GM12878 (cell line): ENCODE data around the gene CNNM2. TPM values are rescaled to one million over a fixed set of nuclear protein-coding genes. Genes with fewer than 3 reads are reported as not detected.

Experiments used
- ATAC-seq: fragments of 200-7000 bp; cut with Tn5 transposase; 3 replicates; pipeline ENCODE4 v1.9.1; 2020; ENCODE audit warnings: mild to moderate bottlenecking, moderate library complexity
- BruUV-seq: library from RNA; stranded (reverse); fragments of 400-500 nt; replicated peaks from 2 replicates; lab custom pipeline; 2021; lab: Mats Ljungman, UMichigan
- CTCF ChIA-PET: fragments of 300-600 bp; sonication (Branson Sonifier 250); formaldehyde crosslinking; extraction: SDS; loops from one replicate; lab custom pipeline; 2021; ENCODE audit warnings: inconsistent platforms; lab: Yijun Ruan, JAX
- POLR2A ChIA-PET: fragments of 350-600 bp; formaldehyde crosslinking; extraction: SDS; loops from one replicate; lab custom pipeline; 2021; ENCODE audit warnings: inconsistent platforms; lab: Charles Lee
- RAD21 ChIA-PET: fragments of 300-600 bp; sonication (Branson Sonifier 250); formaldehyde crosslinking; loops from one replicate; lab custom pipeline; 2023; ENCODE audit warnings: antibody characterized with exemption; ENCODE audit not compliant: unreplicated experiment; lab: Charles Lee
- SMC1A ChIA-PET: fragments of 300-600 bp; sonication (Branson Sonifier 250); formaldehyde crosslinking; loops from one replicate; lab custom pipeline; 2023; ENCODE audit not compliant: unreplicated experiment, uncharacterized antibody; lab: Charles Lee
- DNase-seq: peaks from one replicate; pipeline ENCODE4 v3.0.0-alpha.2; 2011; ENCODE audit warnings: low read depth, low spot score
- FAIRE-seq: peaks from 3 replicates; lab custom pipeline; 2011; peaks lifted over from hg19 to GRCh38; lab: Jason Lieb, UNC
- H2AFZ ChIP-seq: 2 replicates; pipeline ENCODE4 v1.6.0; 2011; ENCODE audit warnings: low read depth, low read length, control low read depth; ENCODE audit not compliant: control insufficient read depth
- H3K27ac ChIP-seq: 2 replicates; pipeline ENCODE4 v1.5.1; 2011; ENCODE audit warnings: control low read depth; ENCODE audit not compliant: control insufficient read depth, insufficient read depth
- H3K27me3 ChIP-seq, 2 experiments: replicated peaks in 1 of 2; 2 replicates each; pipeline versions ENCODE4 v1.6.0 to v1.6.1; 2011; ENCODE audit warnings: low read length in 1 of 2; ENCODE audit not compliant: control insufficient read depth in 2 of 2, insufficient read depth in 2 of 2
- H3K36me3 ChIP-seq, 2 experiments: 2 replicates each; pipeline ENCODE4 v1.5.1; 2011; ENCODE audit warnings: low read length in 1 of 2; ENCODE audit not compliant: control insufficient read depth in 2 of 2, insufficient read depth in 2 of 2
- H3K4me1 ChIP-seq: 2 replicates; pipeline ENCODE4 v1.6.1; 2011; ENCODE audit warnings: mild to moderate bottlenecking, low read length, moderate library complexity, mixed read lengths; ENCODE audit not compliant: control insufficient read depth, insufficient read depth
- H3K4me2 ChIP-seq: 2 replicates; pipeline ENCODE4 v1.6.0; 2011; ENCODE audit warnings: control low read depth; ENCODE audit not compliant: control insufficient read depth, insufficient read depth
- H3K4me3 ChIP-seq: fragments of 200-600 bp; sonication (generic); 2 replicates; pipeline ENCODE4 v1.5.1; 2016
- H3K79me2 ChIP-seq: 2 replicates; pipeline ENCODE4 v1.6.0; 2011; ENCODE audit warnings: low read length; ENCODE audit not compliant: control insufficient read depth, insufficient read depth
- H3K9ac ChIP-seq: 2 replicates; pipeline ENCODE4 v1.8.0; 2011; ENCODE audit warnings: low read length, control low read depth, mixed read lengths; ENCODE audit not compliant: control insufficient read depth, insufficient read depth
- H3K9me3 ChIP-seq: replicated peaks from 3 replicates; pipeline ENCODE4 v1.5.1; 2011; ENCODE audit warnings: mild to moderate bottlenecking, low read length; ENCODE audit not compliant: control insufficient read depth, insufficient read depth
- H4K20me1 ChIP-seq: 2 replicates; pipeline ENCODE4 v1.6.0; 2011; ENCODE audit not compliant: control insufficient read depth, insufficient read depth
- CBX5 ChIP-seq: sonication (generic); IDR thresholded peaks from 2 replicates; pipeline ENCODE4 v1.6.1; 2016; ENCODE audit warnings: low read depth, moderate library complexity, mild to moderate bottlenecking, inconsistent platforms
- CEBPB ChIP-seq, 2 experiments: fragments of 150-350 bp in 1 of 2; IDR thresholded peaks; 2 replicates each; pipeline ENCODE4 v1.6.1; 2012 to 2014; ENCODE audit warnings: low read depth in 2 of 2, low read length in 2 of 2, borderline replicate concordance in 1 of 2, inconsistent platforms in 1 of 2
- CHD1 ChIP-seq: IDR thresholded peaks from 2 replicates; pipeline ENCODE4 v1.6.1; 2012; ENCODE audit warnings: low read depth, low read length, improper control_type of control experiment
- EED ChIP-seq: sonication (generic); IDR thresholded peaks from 2 replicates; pipeline ENCODE4 v1.6.1; 2016; ENCODE audit warnings: antibody characterized with exemption, low read depth
- IRF4 ChIP-seq: IDR thresholded peaks from 2 replicates; pipeline ENCODE4 v1.6.1; 2011; ENCODE audit warnings: low read depth, low read length
- MEF2A ChIP-seq: IDR thresholded peaks from 2 replicates; pipeline ENCODE4 v1.6.1; 2011; ENCODE audit warnings: low read depth, mild to moderate bottlenecking, low read length, moderate library complexity; ENCODE audit not compliant: insufficient read depth
- MYB ChIP-seq: fragments of 150-350 bp; IDR thresholded peaks from 2 replicates; pipeline ENCODE4 v1.6.1; 2014; ENCODE audit warnings: mild to moderate bottlenecking, low read depth, low read length, borderline replicate concordance
- NKRF ChIP-seq: fragments of 450-650 bp; conservative IDR thresholded peaks from 2 replicates; pipeline ENCODE4 v1.6.1; 2017; ENCODE audit warnings: mild to moderate bottlenecking, moderate library complexity
- RELB ChIP-seq: fragments of 450-650 bp; IDR thresholded peaks from 2 replicates; pipeline ENCODE4 v1.6.1; 2017; ENCODE audit warnings: low read depth, mild to moderate bottlenecking, moderate library complexity
- SMAD5 ChIP-seq: IDR thresholded peaks from 2 replicates; pipeline ENCODE4 v1.6.1; 2016; ENCODE audit warnings: antibody characterized with exemption, low read depth
- SP1 ChIP-seq: IDR thresholded peaks from one replicate; pipeline ENCODE4 v1.6.1; 2011; ENCODE audit warnings: low read depth, low read length
- SREBF1 ChIP-seq: IDR thresholded peaks from 2 replicates; pipeline ENCODE4 v1.6.1; 2012; ENCODE audit warnings: mild to moderate bottlenecking, low read length
- SUZ12 ChIP-seq: fragments of 200-600 bp; sonication (generic); IDR thresholded peaks from one replicate; pipeline ENCODE4 v1.6.1; 2018; ENCODE audit warnings: antibody characterized with exemption, mild to moderate bottlenecking; ENCODE audit not compliant: unreplicated experiment
- TCF7 ChIP-seq: IDR thresholded peaks from 2 replicates; pipeline ENCODE4 v1.6.1; 2014; ENCODE audit warnings: antibody characterized with exemption, borderline replicate concordance
- USF2 ChIP-seq: IDR thresholded peaks from 2 replicates; pipeline ENCODE4 v1.6.1; 2011; ENCODE audit warnings: low read depth, low read length, improper control_type of control experiment, borderline replicate concordance
- ZBTB4 ChIP-seq: fragments of 450-650 bp; formaldehyde crosslinking; IDR thresholded peaks from 2 replicates; pipeline ENCODE4 v1.4.0; 2022; ENCODE audit warnings: mild to moderate bottlenecking, moderate library complexity
- ZNF274 ChIP-seq: IDR thresholded peaks from one replicate; pipeline ENCODE4 v1.8.0; 2011; ENCODE audit not compliant: insufficient read length, insufficient read depth
- WGBS: methylation state at CpG from one replicate; pipeline ENCODE4 v1.1.6; 2016; ENCODE audit warnings: low lambda C conversion rate; ENCODE audit not compliant: insufficient replicate concordance, insufficient coverage; ENCODE audit errors: missing lambda C conversion rate; 5-methylcytosine and 5-hydroxymethylcytosine counted together
- in situ Hi-C: fragments of 300-500 bp; cut with MboI; formaldehyde crosslinking; loops from 9 replicates; pipeline ENCODE4 v1.14.3; 2018; ENCODE audit warnings: mixed read lengths
- intact Hi-C: fragments of 100-400 bp; cut with micrococcal nuclease; formaldehyde crosslinking; loops from one replicate; pipeline ENCODE4 v1.14.2; 2022; ENCODE audit not compliant: unreplicated experiment
- polyA plus RNA-seq, 11 experiments: library from polyadenylated mRNA; depleted of rRNA in 4 of 11; unstranded in 6 of 11; stranded (reverse) in 5 of 11; fragments of >200 nt; fragmentation: Nextera tagmentation in 4 of 11; fragmentation: Illumina TruSeq in 1 of 11; extraction: Ambion mirVana in 4 of 11; extraction: Trizol in 1 of 11; gene quantifications; 1 replicate in 1 of 11; 2 replicates in 10 of 11; pipeline versions ENCODE4 v1.2.1 to v1.2.3, GENCODE V29; 2011 to 2016; ENCODE audit warnings: inconsistent platforms in 2 of 11, missing spikeins in 2 of 11, low read depth in 1 of 11
- total RNA-seq, 4 experiments: library from RNA; depleted of rRNA in 3 of 4; stranded (reverse); fragments of >200 nt in 3 of 4; fragmentation: Illumina TruSeq in 1 of 4; extraction: Trizol in 1 of 4; gene quantifications; 2 replicates each; pipeline versions ENCODE4 v1.2.1 to v1.2.3, GENCODE V29; 2013 to 2021

Gene CNNM2
- total and polyA plus RNA-seq, 10 of the 15 experiments (the other 5 are each of a cell fraction or from before 2014, with no cell fraction given) = 0.18 to 7.3 (median 2.5) TPM

GRCh38 chr10:102872163-102872562, 45.9 kb upstream of the CNNM2 start (continued):
- TF ChIP-seq ZBTB4 = no peak

- RAD21 ChIA-PET = interaction anchor here (0.7 kb wide), 1 partner anchor 40 kb away, joined by 3 read pairs; no protein-coding TSS in a partner anchor
- BruUV-seq = no TSS peak
- Histone ChIP-seq H3K27ac (no peak overlapping the region), H3K9ac (no peak overlapping the region), H3K36me3 (no peaks in the 10 kb centered on the region), H4K20me1 (no peaks in the 10 kb centered on the region), H3K79me2 (no peaks in the 10 kb centered on the region), H3K4me3 (no peak overlapping the region), H3K27me3 (no peaks in the 10 kb centered on the region), H3K9me3 (no peaks in the 10 kb centered on the region), H2AFZ (no peak overlapping the region), H3K4me2 (no peak overlapping the region), H3K4me1 (no peaks in the 10 kb centered on the region)
- DNase-seq (no peak), ATAC-seq (no peak), FAIRE-seq (no peak)
- POLR2A ChIA-PET = no interaction called here
- intact Hi-C loops (no loop called here), in situ Hi-C loops (no loop called here)
- SMC1A ChIA-PET = interaction anchor here (1.2 kb wide), 1 partner anchor 15 kb away, joined by 3 read pairs; no protein-coding TSS in a partner anchor
- CTCF ChIA-PET = interaction anchor here (1.0 kb wide), 1 partner anchor 13 kb away, joined by 3 read pairs; no protein-coding TSS in a partner anchor
- 98% methylated on average over 2 of the region's 2 CpGs for WGBS
- no peak for TF ChIP-seq USF2
- no peak for TF ChIP-seq TCF7
- TF ChIP-seq SMAD5 = no peak
- TF ChIP-seq NKRF = no peak
- TF ChIP-seq SP1 = no peak
- no peak for TF ChIP-seq SUZ12
- no peak for TF ChIP-seq RELB
- TF ChIP-seq CEBPB (IDR thresholded peaks at IDR 0.05; ENCODE audit: borderline replicate concordance in 1 of 2, low read depth in 2 of 2, low read length in 2 of 2) = no peak
- TF ChIP-seq MEF2A = no peak
- TF ChIP-seq MYB = no peak
- no peak for TF ChIP-seq IRF4
- no peak for TF ChIP-seq SREBF1
- TF ChIP-seq EED = no peak
- TF ChIP-seq CHD1 = no peak
- TF ChIP-seq CBX5 = no peak
- no peak for TF ChIP-seq ZNF274
Measured at GRCh38 chr10:102876747-102877153, 41.3 kb upstream of the CNNM2 start.
